OCI-LY1 (cell line): ENCODE data around the gene TMEM179.

Experiments
- CTCF ChIP-seq: fragments of 200-600 bp; sonication (generic), shearing (Covaris generic); IDR thresholded peaks from 2 replicates; pipeline ENCODE4 v1.5.1; 2017; ENCODE audit warnings: mild to moderate bottlenecking, antibody characterized with exemption, low read length, moderate library complexity, mixed read lengths
- EZH2 ChIP-seq: fragments of 200-600 bp; sonication (generic), shearing (Covaris generic); IDR thresholded peaks from 2 replicates; pipeline ENCODE4 v1.8.0; 2017; ENCODE audit warnings: borderline replicate concordance, mixed run types, mild to moderate bottlenecking, antibody characterized with exemption, low read length, moderate library complexity, mixed read lengths

- TF ChIP-seq CTCF (no peak), EZH2 (no peak)
These were observed 44.0 kb downstream of the TMEM179 start for GRCh38 chr14:104560586-104560945.
